Left ventricle myocardium inferior (tissue), 1 donor: ENCODE measurements around the gene RAD21L1. TPM values are rescaled to one million over a fixed set of nuclear protein-coding genes. Genes with fewer than 3 reads are reported as not detected.

Experiments used
- DNase-seq: peaks from one replicate; pipeline ENCODE4 v3.0.0-alpha.2; 2020
- H3K27ac ChIP-seq: fragments of 200-600 bp; replicated peaks from 2 replicates; pipeline ENCODE4 v1.8.0; 2021
- H3K27me3 ChIP-seq: fragments of 200-600 bp; 2 replicates; pipeline ENCODE4 v1.8.0; 2021; ENCODE audit warnings: low read depth
- H3K36me3 ChIP-seq: fragments of 200-600 bp; 2 replicates; pipeline ENCODE4 v1.8.0; 2021
- H3K4me1 ChIP-seq: fragments of 200-600 bp; 2 replicates; pipeline ENCODE4 v1.8.0; 2021
- H3K4me3 ChIP-seq: fragments of 200-600 bp; 2 replicates; pipeline ENCODE4 v1.8.0; 2021; ENCODE audit warnings: mild to moderate bottlenecking, moderate library complexity
- H3K9me3 ChIP-seq: fragments of 200-600 bp; replicated peaks from 2 replicates; pipeline ENCODE4 v1.8.0; 2021
- intact Hi-C: fragments of 100-400 bp; cut with micrococcal nuclease; formaldehyde crosslinking; loops from one replicate; pipeline ENCODE4 v1.11.0; 2022
- total RNA-seq: library from RNA; stranded (reverse); fragmentation: NEBNext Ultra II Directional; extraction: Animal tissue kit (Norgen Biotek cat#: 25700); gene quantifications from one replicate; pipeline ENCODE4 v1.2.1, GENCODE V29; 2021
- TF ChIP-seq, protein P1 (sequence below): fragments of 200-600 bp; IDR thresholded peaks from 2 replicates; pipeline ENCODE4 v1.8.0; 2021; ENCODE audit warnings: antibody characterized with exemption, mild to moderate bottlenecking, borderline replicate concordance
- donor health status: DM: no; HTN: yes; CAD: no; lungs with severe emphysema.

Gene RAD21L1
- total RNA-seq, 1 donor from 2014 or later = not detected

DNA sequence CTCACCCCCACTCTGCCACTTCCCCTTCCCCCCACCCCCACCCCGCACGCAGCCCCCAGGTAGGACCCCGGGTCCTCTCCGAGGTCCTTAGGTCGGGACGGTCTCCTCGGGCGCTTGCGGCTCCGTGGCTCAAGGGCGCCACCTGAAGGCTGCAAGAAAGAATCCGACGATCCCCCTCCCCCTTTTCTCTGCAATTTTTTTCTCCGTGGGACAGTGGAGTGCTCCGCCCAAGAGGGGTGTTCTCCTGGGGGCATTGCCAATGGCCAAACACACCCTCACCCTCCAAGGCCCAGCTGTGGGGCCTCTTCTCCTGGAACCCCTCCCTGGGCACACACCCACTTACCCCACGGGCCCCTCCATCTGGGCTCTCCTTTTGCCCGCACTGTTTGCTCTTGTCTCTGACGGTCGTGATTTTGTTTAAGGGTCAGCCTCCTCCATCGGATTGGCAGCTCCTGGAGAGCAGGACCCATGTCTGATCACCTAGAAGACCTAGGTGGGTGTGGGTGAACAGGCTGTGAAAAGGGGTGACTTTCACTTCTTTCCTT lies 40.0 kb upstream of the RAD21L1 start:
- DNase-seq = peak; percentile 37
- TF ChIP-seq, protein P1, sequence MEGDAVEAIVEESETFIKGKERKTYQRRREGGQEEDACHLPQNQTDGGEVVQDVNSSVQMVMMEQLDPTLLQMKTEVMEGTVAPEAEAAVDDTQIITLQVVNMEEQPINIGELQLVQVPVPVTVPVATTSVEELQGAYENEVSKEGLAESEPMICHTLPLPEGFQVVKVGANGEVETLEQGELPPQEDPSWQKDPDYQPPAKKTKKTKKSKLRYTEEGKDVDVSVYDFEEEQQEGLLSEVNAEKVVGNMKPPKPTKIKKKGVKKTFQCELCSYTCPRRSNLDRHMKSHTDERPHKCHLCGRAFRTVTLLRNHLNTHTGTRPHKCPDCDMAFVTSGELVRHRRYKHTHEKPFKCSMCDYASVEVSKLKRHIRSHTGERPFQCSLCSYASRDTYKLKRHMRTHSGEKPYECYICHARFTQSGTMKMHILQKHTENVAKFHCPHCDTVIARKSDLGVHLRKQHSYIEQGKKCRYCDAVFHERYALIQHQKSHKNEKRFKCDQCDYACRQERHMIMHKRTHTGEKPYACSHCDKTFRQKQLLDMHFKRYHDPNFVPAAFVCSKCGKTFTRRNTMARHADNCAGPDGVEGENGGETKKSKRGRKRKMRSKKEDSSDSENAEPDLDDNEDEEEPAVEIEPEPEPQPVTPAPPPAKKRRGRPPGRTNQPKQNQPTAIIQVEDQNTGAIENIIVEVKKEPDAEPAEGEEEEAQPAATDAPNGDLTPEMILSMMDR = peak; percentile 61
- Histone ChIP-seq H3K27ac (peak overlapping the region; percentile 60), H3K27me3 (peaks cover 31% of the 10 kb centered on the region), H3K4me1 (peaks cover 43% of the 10 kb centered on the region), H3K9me3 (no peaks in the 10 kb centered on the region), H3K36me3 (no peaks in the 10 kb centered on the region), H3K4me3 (peak overlapping the region; percentile 73)
- intact Hi-C loops = no loop called here

DNA sequence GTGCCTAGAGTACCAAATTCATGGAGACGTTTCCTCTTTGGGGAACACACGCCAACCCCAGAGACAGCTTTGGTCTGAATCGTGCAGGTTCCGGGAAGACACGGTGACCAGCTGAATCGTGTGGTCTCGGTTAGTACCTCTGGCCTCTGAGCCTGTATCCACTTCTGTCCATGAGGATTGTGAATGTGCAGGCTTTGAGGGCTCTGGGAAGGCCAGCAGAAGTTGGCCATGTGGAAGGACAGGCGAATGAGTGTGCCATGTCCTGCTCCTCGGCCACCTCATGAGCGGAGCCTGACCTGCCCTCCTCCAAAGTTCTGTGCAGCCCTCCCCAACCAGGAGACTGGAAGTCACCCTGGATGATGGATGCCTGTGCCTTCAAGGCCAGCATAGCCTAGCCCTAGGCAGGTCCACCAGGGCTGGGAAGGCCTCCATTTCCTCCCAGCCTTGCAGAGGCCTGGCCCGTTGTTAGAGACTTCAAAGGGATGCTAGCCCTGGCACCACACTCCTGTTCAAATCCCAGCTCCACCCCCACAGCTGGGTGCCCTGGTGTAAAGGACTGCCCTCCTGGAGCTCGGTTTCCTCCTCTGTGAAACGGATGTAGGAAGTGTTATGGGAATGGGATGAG lies 39.4 kb upstream of the RAD21L1 start:
- Histone ChIP-seq H3K27ac (peak overlapping the region; percentile 42), H3K36me3 (no peaks in the 10 kb centered on the region), H3K27me3 (peaks cover 31% of the 10 kb centered on the region), H3K9me3 (no peaks in the 10 kb centered on the region), H3K4me1 (peaks cover 43% of the 10 kb centered on the region), H3K4me3 (no peak overlapping the region)
- TF ChIP-seq, protein P1 = no peak
- no peak for DNase-seq
- intact Hi-C loops = no loop called here

DNA sequence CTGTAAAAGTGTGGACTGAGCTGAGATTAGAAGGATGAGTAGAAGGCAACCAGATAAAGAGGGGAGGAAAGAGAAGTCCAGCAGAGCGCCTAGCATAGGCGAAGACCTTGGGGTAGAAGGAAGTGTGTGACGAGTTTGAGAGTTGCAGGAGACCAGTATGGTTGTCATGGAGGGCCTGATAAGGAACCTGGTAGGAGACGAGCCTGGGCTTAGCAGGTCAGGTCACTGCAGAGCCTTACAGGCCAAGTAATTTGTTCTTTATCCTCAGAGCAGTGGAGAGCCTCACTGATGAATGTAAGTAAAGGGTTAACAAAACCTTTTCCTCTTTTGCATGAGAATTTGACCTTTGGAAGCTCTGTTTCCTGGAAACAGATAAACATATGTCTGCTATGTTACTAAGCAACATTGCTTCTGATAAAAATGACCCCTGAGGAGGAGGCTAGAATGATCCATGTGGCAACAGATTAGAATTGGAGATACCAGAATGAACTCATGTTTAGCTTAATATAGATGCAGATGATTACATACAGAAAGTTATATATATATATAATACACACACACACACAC lies 38.2 kb upstream of the RAD21L1 start:
- Histone ChIP-seq H3K4me3 (no peak overlapping the region), H3K9me3 (no peaks in the 10 kb centered on the region), H3K27ac (peak overlapping the region; percentile 42), H3K27me3 (peaks cover 31% of the 10 kb centered on the region), H3K4me1 (peaks cover 43% of the 10 kb centered on the region), H3K36me3 (no peaks in the 10 kb centered on the region)
- TF ChIP-seq, protein P1 = no peak
- intact Hi-C loops = no loop called here
- DNase-seq = no peak

DNA sequence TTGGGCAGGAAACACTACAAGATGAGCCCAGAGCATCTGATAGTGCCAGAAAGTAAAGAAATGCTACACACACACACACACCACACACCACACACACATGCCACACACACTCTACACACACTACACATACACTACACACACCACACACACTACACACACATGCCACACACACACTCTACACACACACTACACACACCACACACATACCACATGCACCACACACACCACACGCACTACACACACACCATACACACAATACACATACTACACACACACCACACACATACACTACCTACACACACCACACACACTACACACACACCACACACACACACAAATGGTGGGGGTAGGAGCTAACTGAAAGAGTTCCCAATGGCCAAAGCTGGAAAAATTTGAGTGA lies 37.5 kb upstream of the RAD21L1 start:
- peaks cover 43% of the 10 kb centered on the region for H3K4me1 ChIP-seq
- H3K27ac ChIP-seq = no peak overlapping the region
- DNase-seq = no peak
- H3K27me3 ChIP-seq = peaks cover 31% of the 10 kb centered on the region
- TF ChIP-seq, protein P1 = no peak
- no peaks in the 10 kb centered on the region for H3K36me3 ChIP-seq
- no peaks in the 10 kb centered on the region for H3K9me3 ChIP-seq
- H3K4me3 ChIP-seq = no peak overlapping the region
- intact Hi-C loops = no loop called here

DNA sequence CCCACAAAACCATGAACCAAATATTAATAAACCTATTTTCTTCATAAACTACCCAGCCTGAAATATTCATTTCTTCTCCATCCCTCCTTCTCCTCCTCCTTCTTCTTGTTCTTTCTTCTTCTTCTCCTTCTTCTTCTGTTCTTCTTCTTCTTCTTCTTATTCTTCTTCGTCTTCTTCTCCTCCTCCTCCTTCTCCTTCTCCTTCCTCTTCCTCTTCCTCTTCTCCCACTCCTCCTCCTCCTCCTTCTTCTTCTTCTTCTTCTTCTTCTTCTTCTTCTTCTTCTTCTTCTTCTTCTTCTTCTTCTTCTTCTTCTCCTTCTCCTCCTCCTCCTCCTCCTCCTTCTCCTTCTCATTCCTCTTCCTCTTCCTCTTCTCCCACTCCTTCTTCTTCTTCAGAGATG lies 36.0 kb upstream of the RAD21L1 start:
- H3K27me3 ChIP-seq = peaks cover 18% of the 10 kb centered on the region
- H3K36me3 ChIP-seq = no peaks in the 10 kb centered on the region
- intact Hi-C loops = no loop called here
- no peaks in the 10 kb centered on the region for H3K9me3 ChIP-seq
- peaks cover 33% of the 10 kb centered on the region for H3K4me1 ChIP-seq
- no peak for DNase-seq
- no peak overlapping the region for H3K27ac ChIP-seq
- H3K4me3 ChIP-seq = no peak overlapping the region
- TF ChIP-seq, protein P1 = no peak
